ENCODE measurements around the gene KLHDC8A.

The KLHDC8A gene

DNA sequence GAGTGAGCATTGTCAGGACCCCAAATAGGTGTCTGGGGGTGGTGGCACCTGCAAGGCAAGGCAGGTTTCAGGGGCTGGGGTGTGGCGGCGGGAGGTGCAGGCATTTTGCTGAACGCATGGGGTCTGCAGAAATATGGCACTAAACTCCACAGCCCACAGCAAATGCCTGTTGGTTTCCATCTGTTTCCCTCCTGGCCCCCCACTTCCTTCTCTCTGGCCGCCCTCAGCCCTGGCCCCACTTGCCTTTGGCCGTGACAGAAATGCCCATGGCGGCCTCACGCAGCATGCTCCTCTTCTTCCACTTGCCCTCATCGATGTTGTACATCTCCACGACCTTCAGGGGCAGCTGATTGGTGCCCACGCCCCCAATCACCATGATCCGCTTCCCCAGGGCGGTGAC, 13.7 kb downstream of the KLHDC8A start (continued):
- TF ChIP-seq, protein P1, sequence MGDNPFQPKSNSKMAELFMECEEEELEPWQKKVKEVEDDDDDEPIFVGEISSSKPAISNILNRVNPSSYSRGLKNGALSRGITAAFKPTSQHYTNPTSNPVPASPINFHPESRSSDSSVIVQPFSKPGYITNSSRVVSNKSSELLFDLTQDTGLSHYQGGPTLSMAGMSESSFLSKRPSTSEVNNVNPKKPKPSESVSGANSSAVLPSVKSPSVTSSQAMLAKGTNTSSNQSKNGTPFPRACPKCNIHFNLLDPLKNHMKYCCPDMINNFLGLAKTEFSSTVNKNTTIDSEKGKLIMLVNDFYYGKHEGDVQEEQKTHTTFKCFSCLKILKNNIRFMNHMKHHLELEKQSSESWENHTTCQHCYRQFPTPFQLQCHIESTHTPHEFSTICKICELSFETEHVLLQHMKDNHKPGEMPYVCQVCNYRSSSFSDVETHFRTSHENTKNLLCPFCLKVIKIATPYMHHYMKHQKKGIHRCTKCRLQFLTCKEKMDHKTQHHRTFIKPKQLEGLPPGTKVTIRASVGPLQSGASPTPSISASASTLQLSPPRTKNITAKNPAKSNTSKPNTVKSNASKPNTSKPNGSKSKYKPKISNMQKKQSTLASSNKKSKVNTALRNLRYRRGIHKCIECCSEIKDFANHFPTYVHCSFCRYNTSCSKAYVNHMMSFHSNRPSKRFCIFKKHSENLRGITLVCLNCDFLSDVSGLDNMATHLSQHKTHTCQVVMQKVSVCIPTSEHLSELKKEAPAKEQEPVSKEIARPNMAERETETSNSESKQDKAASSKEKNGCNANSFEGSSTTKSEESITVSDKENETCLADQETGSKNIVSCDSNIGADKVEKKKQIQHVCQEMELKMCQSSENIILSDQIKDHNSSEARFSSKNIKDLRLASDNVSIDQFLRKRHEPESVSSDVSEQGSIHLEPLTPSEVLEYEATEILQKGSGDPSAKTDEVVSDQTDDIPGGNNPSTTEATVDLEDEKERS (tag by site-specific recombination; IDR thresholded peaks at IDR 0.05) = no peak
- TF ChIP-seq, protein P2, sequence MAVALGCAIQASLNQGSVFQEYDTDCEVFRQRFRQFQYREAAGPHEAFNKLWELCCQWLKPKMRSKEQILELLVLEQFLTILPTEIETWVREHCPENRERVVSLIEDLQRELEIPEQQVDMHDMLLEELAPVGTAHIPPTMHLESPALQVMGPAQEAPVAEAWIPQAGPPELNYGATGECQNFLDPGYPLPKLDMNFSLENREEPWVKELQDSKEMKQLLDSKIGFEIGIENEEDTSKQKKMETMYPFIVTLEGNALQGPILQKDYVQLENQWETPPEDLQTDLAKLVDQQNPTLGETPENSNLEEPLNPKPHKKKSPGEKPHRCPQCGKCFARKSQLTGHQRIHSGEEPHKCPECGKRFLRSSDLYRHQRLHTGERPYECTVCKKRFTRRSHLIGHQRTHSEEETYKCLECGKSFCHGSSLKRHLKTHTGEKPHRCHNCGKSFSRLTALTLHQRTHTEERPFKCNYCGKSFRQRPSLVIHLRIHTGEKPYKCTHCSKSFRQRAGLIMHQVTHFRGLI (tag by site-specific recombination; IDR thresholded peaks at IDR 0.05) = no peak
- TF ChIP-seq ZNF169 (tag by site-specific recombination; IDR thresholded peaks at IDR 0.05) (no peak), ZSCAN30 (tag by site-specific recombination; IDR thresholded peaks at IDR 0.05) (no peak), KLF8 (tag by site-specific recombination; IDR thresholded peaks at IDR 0.05) (no peak)
- TF ChIP-seq, protein P3, sequence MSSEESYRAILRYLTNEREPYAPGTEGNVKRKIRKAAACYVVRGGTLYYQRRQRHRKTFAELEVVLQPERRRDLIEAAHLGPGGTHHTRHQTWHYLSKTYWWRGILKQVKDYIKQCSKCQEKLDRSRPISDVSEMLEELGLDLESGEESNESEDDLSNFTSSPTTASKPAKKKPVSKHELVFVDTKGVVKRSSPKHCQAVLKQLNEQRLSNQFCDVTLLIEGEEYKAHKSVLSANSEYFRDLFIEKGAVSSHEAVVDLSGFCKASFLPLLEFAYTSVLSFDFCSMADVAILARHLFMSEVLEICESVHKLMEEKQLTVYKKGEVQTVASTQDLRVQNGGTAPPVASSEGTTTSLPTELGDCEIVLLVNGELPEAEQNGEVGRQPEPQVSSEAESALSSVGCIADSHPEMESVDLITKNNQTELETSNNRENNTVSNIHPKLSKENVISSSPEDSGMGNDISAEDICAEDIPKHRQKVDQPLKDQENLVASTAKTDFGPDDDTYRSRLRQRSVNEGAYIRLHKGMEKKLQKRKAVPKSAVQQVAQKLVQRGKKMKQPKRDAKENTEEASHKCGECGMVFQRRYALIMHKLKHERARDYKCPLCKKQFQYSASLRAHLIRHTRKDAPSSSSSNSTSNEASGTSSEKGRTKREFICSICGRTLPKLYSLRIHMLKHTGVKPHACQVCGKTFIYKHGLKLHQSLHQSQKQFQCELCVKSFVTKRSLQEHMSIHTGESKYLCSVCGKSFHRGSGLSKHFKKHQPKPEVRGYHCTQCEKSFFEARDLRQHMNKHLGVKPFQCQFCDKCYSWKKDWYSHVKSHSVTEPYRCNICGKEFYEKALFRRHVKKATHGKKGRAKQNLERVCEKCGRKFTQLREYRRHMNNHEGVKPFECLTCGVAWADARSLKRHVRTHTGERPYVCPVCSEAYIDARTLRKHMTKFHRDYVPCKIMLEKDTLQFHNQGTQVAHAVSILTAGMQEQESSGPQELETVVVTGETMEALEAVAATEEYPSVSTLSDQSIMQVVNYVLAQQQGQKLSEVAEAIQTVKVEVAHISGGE (tag by site-specific recombination; conservative IDR thresholded peaks at IDR 0.05; ENCODE audit: low read depth) = no peak

DNA sequence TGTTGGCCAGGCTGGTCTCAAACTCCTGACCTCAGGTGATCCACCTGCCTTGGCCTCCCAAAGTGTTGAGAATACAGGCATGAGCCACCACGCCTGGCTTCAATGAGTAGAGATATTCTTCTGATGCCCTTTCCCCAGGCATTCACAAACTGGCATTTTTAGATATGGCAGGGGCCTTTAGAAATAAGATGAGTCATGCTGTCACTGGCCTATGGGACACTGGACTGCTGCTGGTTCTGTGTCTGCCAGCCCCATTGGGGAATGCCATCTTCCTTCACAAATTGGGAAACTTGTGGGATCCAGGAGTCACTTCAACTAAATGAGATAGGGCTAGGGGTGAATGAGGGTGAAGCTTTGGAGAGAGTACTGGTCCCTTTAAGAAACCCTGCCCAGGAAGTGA, 16.0 kb downstream of the KLHDC8A start:
- no peak overlapping the region for H3K27ac ChIP-seq (ENCODE audit: extremely low read depth, low read depth, low read length)
- no peak for TF ChIP-seq ZNF529 (tag by site-specific recombination; IDR thresholded peaks at IDR 0.05; ENCODE audit: insufficient replicate concordance)
- TF ChIP-seq ZNF664 (tag by site-specific recombination; IDR thresholded peaks at IDR 0.05) = 0 out of 2 replicates have a peak, but pooled peaks have one; percentile 32
- TF ChIP-seq, protein P4, sequence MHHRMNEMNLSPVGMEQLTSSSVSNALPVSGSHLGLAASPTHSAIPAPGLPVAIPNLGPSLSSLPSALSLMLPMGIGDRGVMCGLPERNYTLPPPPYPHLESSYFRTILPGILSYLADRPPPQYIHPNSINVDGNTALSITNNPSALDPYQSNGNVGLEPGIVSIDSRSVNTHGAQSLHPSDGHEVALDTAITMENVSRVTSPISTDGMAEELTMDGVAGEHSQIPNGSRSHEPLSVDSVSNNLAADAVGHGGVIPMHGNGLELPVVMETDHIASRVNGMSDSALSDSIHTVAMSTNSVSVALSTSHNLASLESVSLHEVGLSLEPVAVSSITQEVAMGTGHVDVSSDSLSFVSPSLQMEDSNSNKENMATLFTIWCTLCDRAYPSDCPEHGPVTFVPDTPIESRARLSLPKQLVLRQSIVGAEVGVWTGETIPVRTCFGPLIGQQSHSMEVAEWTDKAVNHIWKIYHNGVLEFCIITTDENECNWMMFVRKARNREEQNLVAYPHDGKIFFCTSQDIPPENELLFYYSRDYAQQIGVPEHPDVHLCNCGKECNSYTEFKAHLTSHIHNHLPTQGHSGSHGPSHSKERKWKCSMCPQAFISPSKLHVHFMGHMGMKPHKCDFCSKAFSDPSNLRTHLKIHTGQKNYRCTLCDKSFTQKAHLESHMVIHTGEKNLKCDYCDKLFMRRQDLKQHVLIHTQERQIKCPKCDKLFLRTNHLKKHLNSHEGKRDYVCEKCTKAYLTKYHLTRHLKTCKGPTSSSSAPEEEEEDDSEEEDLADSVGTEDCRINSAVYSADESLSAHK (tag by site-specific recombination; IDR thresholded peaks at IDR 0.05) = no peak
- TF ChIP-seq ZNF785 (tag by site-specific recombination; IDR thresholded peaks at IDR 0.05) = no peak
- no peak for TF ChIP-seq WT1 (tag by site-specific recombination; IDR thresholded peaks at IDR 0.05)
- TF ChIP-seq ZNF202 (tag by site-specific recombination; IDR thresholded peaks at IDR 0.05; ENCODE audit: borderline replicate concordance) = no peak
- TF ChIP-seq KLF9 (tag by site-specific recombination; IDR thresholded peaks at IDR 0.05; ENCODE audit: low read depth) = no peak
- TF ChIP-seq OVOL3 (tag by site-specific recombination; IDR thresholded peaks at IDR 0.05) = no peak
- no peaks in the 10 kb centered on the region for H3K36me3 ChIP-seq (ENCODE audit: control insufficient read depth in 2 of 2, insufficient read depth in 1 of 2, low read length in 2 of 2)
- no peak overlapping the region for H3K4me3 ChIP-seq (ENCODE audit: low read depth, low read length)
- CTCF ChIA-PET = interaction anchor here (0.6 to 2.0 kb wide), 2 partner anchors 145 to 183 kb away, joined by 3 to 6 read pairs; no protein-coding TSS in a partner anchor
- no peaks in the 10 kb centered on the region for H3K9me3 ChIP-seq (ENCODE audit: control insufficient read depth, insufficient read depth, low read depth, low read length)
- POLR2A ChIA-PET = no interaction called here
- peaks cover 7% of the 10 kb centered on the region; the same call in 1 of the 2 replicates for H3K4me1 ChIP-seq (ENCODE audit: control insufficient read depth, insufficient read depth, low read length)

Measured in HEK293 (cell line).